ENCODE results near the gene MAML1.

- TF ChIP-seq NFYB (CRISPR knock-in tag; conservative IDR thresholded peaks at IDR 0.05; ENCODE audit: low read depth) = no peak
- no peak for TF ChIP-seq CBFB (CRISPR knock-in tag; IDR thresholded peaks at IDR 0.05; ENCODE audit: low read depth)
- TF ChIP-seq CTCF (IDR thresholded peaks at IDR 0.05) = no peak
- TF ChIP-seq, protein P1, sequence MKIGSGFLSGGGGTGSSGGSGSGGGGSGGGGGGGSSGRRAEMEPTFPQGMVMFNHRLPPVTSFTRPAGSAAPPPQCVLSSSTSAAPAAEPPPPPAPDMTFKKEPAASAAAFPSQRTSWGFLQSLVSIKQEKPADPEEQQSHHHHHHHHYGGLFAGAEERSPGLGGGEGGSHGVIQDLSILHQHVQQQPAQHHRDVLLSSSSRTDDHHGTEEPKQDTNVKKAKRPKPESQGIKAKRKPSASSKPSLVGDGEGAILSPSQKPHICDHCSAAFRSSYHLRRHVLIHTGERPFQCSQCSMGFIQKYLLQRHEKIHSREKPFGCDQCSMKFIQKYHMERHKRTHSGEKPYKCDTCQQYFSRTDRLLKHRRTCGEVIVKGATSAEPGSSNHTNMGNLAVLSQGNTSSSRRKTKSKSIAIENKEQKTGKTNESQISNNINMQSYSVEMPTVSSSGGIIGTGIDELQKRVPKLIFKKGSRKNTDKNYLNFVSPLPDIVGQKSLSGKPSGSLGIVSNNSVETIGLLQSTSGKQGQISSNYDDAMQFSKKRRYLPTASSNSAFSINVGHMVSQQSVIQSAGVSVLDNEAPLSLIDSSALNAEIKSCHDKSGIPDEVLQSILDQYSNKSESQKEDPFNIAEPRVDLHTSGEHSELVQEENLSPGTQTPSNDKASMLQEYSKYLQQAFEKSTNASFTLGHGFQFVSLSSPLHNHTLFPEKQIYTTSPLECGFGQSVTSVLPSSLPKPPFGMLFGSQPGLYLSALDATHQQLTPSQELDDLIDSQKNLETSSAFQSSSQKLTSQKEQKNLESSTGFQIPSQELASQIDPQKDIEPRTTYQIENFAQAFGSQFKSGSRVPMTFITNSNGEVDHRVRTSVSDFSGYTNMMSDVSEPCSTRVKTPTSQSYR (CRISPR knock-in tag; IDR thresholded peaks at IDR 0.05) = no peak
- TF ChIP-seq, protein P2, sequence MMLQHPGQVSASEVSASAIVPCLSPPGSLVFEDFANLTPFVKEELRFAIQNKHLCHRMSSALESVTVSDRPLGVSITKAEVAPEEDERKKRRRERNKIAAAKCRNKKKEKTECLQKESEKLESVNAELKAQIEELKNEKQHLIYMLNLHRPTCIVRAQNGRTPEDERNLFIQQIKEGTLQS (CRISPR knock-in tag; conservative IDR thresholded peaks at IDR 0.05) = no peak
- TF ChIP-seq, protein P3, sequence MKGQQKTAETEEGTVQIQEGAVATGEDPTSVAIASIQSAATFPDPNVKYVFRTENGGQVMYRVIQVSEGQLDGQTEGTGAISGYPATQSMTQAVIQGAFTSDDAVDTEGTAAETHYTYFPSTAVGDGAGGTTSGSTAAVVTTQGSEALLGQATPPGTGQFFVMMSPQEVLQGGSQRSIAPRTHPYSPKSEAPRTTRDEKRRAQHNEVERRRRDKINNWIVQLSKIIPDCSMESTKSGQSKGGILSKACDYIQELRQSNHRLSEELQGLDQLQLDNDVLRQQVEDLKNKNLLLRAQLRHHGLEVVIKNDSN (CRISPR knock-in tag; IDR thresholded peaks at IDR 0.05) = no peak
These were observed 32.2 kb upstream of the MAML1 start for GRCh38 chr5:179700401-179700918.

Measured in WTC11 (cell line).